Upper lobe of left lung (tissue), 4 donors: Measurements from ENCODE around the gene KCNIP4.

Experiments
- POLR2A ChIP-seq, 4 donors: fragments of 450-650 bp; IDR thresholded peaks; one replicate each; pipeline ENCODE4 v1.5.1; 2016 to 2017; ENCODE audit warnings: antibody characterized with exemption in 4 of 4, mild to moderate bottlenecking in 2 of 4
- POLR2AphosphoS5 ChIP-seq, 2 donors: sonication (generic); formaldehyde crosslinking; IDR thresholded peaks; one replicate each; pipeline ENCODE4 v1.5.1; 2017; ENCODE audit warnings: antibody characterized with exemption in 2 of 2
- TF ChIP-seq, protein P1 (sequence below), 6 experiments: fragments of 450-650 bp in 4 of 6; fragments of 200-600 bp in 2 of 6; sonication (generic) in 2 of 6; IDR thresholded peaks; one replicate each; pipeline ENCODE4 v1.5.1; 2016 to 2019; ENCODE audit warnings: antibody characterized with exemption in 6 of 6

DNA sequence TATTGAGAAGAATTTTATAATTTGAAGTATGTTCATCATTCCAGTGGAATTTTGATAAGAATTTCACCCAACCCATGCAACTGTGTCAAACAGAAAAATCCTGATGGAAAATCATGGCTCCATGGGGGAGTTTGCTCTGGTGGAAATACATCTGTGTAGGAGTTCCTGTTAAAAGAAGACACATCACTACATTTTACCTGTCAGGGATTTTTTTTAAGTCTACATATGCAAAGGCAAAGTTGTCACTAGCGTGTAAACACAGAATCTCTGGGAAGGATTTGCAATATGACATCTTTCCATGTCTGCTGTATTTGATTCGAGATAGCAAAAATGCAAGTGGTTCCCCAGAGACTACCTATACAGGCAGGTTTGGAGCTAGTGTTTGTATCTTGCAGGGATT, 581.0 kb downstream of the KCNIP4 start:
- TF ChIP-seq POLR2AphosphoS5 (IDR thresholded peaks at IDR 0.05) (no peak), POLR2A (IDR thresholded peaks at IDR 0.05) (no peak)
- TF ChIP-seq, protein P1, sequence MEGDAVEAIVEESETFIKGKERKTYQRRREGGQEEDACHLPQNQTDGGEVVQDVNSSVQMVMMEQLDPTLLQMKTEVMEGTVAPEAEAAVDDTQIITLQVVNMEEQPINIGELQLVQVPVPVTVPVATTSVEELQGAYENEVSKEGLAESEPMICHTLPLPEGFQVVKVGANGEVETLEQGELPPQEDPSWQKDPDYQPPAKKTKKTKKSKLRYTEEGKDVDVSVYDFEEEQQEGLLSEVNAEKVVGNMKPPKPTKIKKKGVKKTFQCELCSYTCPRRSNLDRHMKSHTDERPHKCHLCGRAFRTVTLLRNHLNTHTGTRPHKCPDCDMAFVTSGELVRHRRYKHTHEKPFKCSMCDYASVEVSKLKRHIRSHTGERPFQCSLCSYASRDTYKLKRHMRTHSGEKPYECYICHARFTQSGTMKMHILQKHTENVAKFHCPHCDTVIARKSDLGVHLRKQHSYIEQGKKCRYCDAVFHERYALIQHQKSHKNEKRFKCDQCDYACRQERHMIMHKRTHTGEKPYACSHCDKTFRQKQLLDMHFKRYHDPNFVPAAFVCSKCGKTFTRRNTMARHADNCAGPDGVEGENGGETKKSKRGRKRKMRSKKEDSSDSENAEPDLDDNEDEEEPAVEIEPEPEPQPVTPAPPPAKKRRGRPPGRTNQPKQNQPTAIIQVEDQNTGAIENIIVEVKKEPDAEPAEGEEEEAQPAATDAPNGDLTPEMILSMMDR (IDR thresholded peaks at IDR 0.05): no peak
